Spinal cord (tissue), 10 donors: Measurements from ENCODE around the gene TCN1. TPM values are rescaled to one million over a fixed set of nuclear protein-coding genes. Genes with fewer than 3 reads are reported as not detected.
A peak's percentile ranks its signal among the peaks of the same experiment; 100 is the strongest.

ENCODE experiments used
- DNase-seq, 6 donors: peaks; one replicate each; pipeline versions ENCODE4 v3.0.0 to v3.0.0-alpha.2; 2013 to 2015; ENCODE audit warnings: low spot score in 6 of 6, low read depth in 4 of 6
- H3K27ac ChIP-seq: one replicate; pipeline ENCODE4 v1.5.1; 2013; ENCODE audit warnings: low read depth, low read length, control low read depth
- H3K27me3 ChIP-seq: one replicate; pipeline ENCODE4 v1.6.1; 2013; ENCODE audit warnings: low read length; ENCODE audit not compliant: control insufficient read depth, insufficient read depth
- H3K36me3 ChIP-seq: one replicate; pipeline ENCODE4 v1.6.1; 2013; ENCODE audit warnings: low read length; ENCODE audit not compliant: control insufficient read depth, insufficient read depth
- H3K4me1 ChIP-seq: one replicate; pipeline ENCODE4 v1.6.1; 2013; ENCODE audit warnings: low read length; ENCODE audit not compliant: control insufficient read depth, insufficient read depth
- H3K4me3 ChIP-seq: one replicate; pipeline ENCODE4 v1.5.1; 2013; ENCODE audit warnings: low read depth, low read length, control low read depth
- H3K9me3 ChIP-seq: one replicate; pipeline ENCODE4 v1.6.1; 2013; ENCODE audit warnings: low read length; ENCODE audit not compliant: control insufficient read depth, insufficient read depth
- WGBS: methylation state at CpG from one replicate; pipeline ENCODE4 v1.1.5; 2013; ENCODE audit warnings: missing lambda C conversion rate; ENCODE audit not compliant: insufficient coverage; 5-methylcytosine and 5-hydroxymethylcytosine counted together
- polyA plus RNA-seq, 2 donors: library from polyadenylated mRNA; unstranded; fragments of 120-200 nt; gene quantifications; one replicate each; pipeline ENCODE4 v1.2.1, GENCODE V29; 2013; ENCODE audit not compliant: insufficient read length in 2 of 2
- total RNA-seq, 2 donors: library from RNA; depleted of rRNA in 1 of 2; stranded (reverse); fragments of 120-200 nt in 1 of 2; fragments of >200 nt in 1 of 2; gene quantifications; one replicate each; pipeline versions ENCODE4 v1.2.3 to v1.2.4, GENCODE V29; 2013 to 2014
- donor health status: healthy.

The TCN1 gene
- total and polyA plus RNA-seq, 4 donors: 7.0 TPM; not detected in 3

DNA sequence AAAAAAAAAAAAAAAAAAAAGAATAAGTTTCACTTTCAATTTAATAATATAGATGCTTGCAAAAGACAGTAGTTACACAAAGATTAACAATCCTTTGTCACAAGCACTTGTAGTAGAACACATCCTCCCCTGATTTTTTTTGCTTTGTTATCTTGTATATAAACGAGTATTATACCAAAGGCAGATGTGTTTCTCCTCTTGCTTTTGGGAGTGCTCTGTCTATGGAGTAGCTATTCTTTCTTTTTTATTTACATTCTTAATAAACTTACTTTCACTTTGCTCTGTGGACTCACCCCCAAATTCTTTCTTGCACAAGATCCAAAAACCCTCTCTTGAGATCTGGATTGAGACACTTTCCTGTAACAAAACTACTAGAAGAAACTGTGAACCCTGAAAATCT is 52.3 kb downstream of the TCN1 start:
- DNase-seq: no peak
- H3K36me3 ChIP-seq: peaks cover 4% of the 10 kb centered on the region
- no peaks in the 10 kb centered on the region for H3K27me3 ChIP-seq
- no peak overlapping the region for H3K4me3 ChIP-seq
- H3K27ac ChIP-seq: no peak overlapping the region
- peaks cover 10% of the 10 kb centered on the region for H3K4me1 ChIP-seq
- WGBS: no CpG with 5 or more reads among the region's 1 CpG
- no peaks in the 10 kb centered on the region for H3K9me3 ChIP-seq

DNA sequence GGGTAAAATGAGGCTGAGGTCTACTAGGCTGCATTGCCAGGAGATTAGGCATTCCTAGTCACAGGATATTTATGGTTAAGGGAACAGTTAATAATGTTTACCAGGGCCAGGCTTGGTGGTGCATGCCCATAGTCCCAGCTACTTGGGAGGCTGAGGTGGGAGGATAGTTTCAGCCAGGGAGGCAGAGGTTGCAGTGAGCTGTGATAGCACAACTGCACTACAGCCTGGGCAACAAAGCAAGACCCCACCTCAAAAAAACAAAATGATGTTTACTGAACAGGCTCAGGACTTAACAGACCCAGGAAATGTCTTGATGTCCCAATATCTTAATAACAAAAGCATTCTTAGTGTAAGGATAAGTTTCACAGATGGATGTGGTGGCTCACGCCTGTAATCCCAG is 52.9 kb downstream of the TCN1 start:
- H3K27me3 ChIP-seq: no peaks in the 10 kb centered on the region
- H3K36me3 ChIP-seq: peaks cover 4% of the 10 kb centered on the region
- no peaks in the 10 kb centered on the region for H3K9me3 ChIP-seq
- H3K27ac ChIP-seq: no peak overlapping the region
- peaks cover 10% of the 10 kb centered on the region for H3K4me1 ChIP-seq
- H3K4me3 ChIP-seq: no peak overlapping the region
- no peak for DNase-seq
- 100% methylated on average over 1 of the region's 1 CpG for WGBS

DNA sequence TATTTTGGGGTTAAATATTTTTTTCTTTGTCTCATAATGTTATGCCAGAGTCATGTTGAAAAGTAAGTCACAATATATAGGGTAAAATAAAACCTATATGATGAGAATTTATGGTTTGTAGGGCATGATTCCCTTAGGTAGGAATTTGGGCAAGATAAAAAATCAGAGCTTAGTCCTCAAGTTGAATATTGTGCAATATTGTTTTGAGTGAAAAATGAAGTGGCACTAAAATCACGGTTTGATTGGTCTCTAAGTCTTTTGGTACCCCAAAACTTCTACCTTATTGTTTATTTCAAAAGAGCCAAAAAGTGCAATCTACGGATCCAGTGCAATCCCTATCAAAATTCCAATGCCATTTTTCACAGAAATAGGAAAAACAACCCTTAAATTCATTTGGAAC is 54.1 kb downstream of the TCN1 start:
- Histone ChIP-seq H3K27me3 (no peaks in the 10 kb centered on the region), H3K27ac (no peak overlapping the region), H3K4me3 (no peak overlapping the region), H3K36me3 (peaks cover 4% of the 10 kb centered on the region), H3K4me1 (peaks cover 10% of the 10 kb centered on the region), H3K9me3 (no peaks in the 10 kb centered on the region)
- 100% methylated on average over 2 of the region's 2 CpGs for WGBS
- DNase-seq: no peak

DNA sequence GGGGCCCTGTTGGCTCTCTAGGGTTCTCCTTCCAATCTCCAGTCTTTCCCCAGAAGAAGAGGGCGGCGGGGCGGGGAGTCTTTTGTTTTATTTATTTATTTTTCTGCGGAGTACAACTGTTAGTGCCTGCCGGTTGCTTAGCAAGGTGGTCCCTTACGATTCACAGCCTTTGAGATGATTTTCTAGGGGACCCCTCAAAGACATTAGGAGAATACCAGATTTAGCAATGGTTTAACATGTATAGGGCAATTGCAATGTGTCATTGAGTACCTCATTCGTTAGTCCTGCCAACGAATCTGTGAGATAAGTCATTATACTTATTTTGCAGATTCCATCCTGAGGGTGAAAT is 55.4 kb downstream of the TCN1 start:
- Histone ChIP-seq H3K36me3 (peaks cover 14% of the 10 kb centered on the region), H3K9me3 (no peaks in the 10 kb centered on the region), H3K27me3 (no peaks in the 10 kb centered on the region), H3K4me3 (peak overlapping the region; percentile 87), H3K27ac (peak overlapping the region; percentile 11), H3K4me1 (peaks cover 10% of the 10 kb centered on the region)
- WGBS: 32% methylated on average over 2 of the region's 8 CpGs
- no peak for DNase-seq

DNA sequence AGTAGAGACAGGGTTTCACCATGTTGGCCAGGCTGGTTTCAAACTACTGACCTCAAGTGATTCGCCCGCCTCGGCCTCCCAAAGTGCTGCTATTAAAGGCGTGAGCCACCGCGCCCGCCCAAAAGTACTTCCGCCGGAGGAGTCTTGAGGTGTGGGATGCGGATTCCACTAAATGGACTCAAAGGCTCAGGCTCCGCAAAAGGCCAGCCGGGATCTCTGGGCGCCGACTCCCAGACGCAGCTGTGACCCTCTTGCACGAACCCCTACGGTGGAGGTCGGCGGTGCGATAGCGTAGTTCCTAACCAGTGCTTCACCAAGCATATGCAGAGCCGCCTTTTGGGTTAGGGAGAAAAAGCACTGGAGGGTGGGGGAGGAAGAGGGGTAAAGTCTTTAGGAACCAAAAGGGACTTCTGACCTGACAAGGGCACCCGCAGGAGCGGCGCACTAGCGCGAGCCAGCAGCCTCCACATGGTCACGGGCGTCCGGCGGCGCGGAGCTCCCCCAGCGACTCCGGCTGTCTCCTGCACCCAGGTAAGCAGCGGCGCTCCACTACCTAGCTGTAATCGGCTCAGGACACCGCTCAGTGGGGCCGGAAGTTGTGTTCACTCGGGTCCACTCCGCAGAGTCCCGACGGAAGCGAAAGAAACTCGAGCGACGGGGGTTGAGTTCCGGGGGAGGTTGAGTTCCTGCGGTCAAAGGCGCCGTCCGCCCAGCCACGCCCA is 55.9 kb downstream of the TCN1 start, which contains the start of gene MRPL16:
Gene MRPL16 (minus strand): TSS at position 590 of the 722 bp plus-strand sequence. CDS start 120 bp downstream, at position 470.
- peaks cover 14% of the 10 kb centered on the region for H3K36me3 ChIP-seq
- H3K27ac ChIP-seq: peak within 1 kb of the TSS; percentile 11
- peak in 5 of 6 donors; percentile 68 to 97 (median 81) for DNase-seq
- peak within 1 kb of the TSS; percentile 87 for H3K4me3 ChIP-seq
- WGBS: under 1% methylated on average over 50 of the region's 54 CpGs
- peaks cover 10% of the 10 kb centered on the region for H3K4me1 ChIP-seq
- no peaks in the 10 kb centered on the region for H3K27me3 ChIP-seq
- H3K9me3 ChIP-seq: no peaks in the 10 kb centered on the region

DNA sequence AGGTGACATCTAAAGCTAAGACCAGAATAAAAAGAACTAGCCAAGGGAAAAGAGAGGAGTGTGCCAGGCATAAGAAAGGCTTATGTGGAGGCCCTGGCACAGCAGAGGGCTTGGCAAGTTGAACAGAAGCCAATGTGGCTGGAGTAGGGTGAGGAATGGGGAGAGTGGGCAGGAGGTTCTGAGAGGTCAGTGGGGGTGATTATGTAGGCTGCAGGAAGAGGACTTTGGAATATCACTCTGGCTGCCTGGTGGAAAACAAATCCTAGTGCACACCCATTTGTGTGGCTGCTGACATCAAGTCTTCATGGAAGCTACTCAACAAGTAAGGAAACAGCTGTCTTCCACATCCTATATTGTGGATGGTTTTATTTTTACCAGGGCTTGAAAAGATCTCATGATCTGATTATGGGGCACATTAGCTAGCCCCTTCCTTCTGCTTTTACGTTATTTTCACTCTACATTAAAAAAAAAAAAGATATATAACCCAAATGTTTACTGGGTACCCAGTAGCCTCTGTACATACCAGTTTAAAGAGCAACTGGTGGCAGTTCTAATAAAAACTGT is 59.2 kb downstream of the TCN1 start:
- no peaks in the 10 kb centered on the region for H3K27me3 ChIP-seq
- H3K27ac ChIP-seq: no peak overlapping the region
- DNase-seq: no peak
- H3K4me1 ChIP-seq: peaks cover 10% of the 10 kb centered on the region
- peaks cover 14% of the 10 kb centered on the region for H3K36me3 ChIP-seq
- H3K9me3 ChIP-seq: no peaks in the 10 kb centered on the region
- WGBS: no CpG with 5 or more reads among the region's 1 CpG
- H3K4me3 ChIP-seq: no peak overlapping the region

DNA sequence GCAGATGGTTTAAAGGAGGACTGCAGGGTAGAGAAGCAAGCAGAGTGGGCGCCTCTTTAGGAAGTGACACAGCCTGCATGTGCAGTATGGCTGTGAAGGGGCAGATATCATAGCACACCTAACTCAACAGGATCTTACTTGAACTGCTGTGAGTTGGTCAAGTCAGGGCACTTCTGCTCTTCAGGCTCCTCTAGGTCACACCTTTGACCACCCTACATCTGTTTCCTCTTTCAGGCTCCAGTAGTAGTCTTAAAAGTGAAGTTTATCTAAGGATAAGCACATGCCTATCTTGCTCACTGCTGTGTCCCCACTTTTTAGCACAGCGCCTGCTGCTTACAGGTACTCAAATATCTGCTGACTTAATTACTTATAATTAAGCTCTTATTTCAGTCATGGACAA is 62.2 kb downstream of the TCN1 start:
- no peak for DNase-seq
- Histone ChIP-seq H3K4me3 (no peak overlapping the region), H3K27me3 (no peaks in the 10 kb centered on the region), H3K27ac (no peak overlapping the region), H3K9me3 (no peaks in the 10 kb centered on the region), H3K4me1 (no peaks in the 10 kb centered on the region), H3K36me3 (peaks cover 11% of the 10 kb centered on the region)
- 100% methylated on average over 1 of the region's 2 CpGs for WGBS

Other genes with a start within 250 kb of the TCN1 start
- gene PATL1, start 197.4 kb downstream of the TCN1 start, total RNA-seq: 10 to 100 TPM in 1 of 2 donors, 1 to 10 TPM in 1; 7.0 to 12.3 TPM
- 10 to 100 TPM; 29.7 to 30.4 TPM for gene PATL1, start 197.4 kb downstream of the TCN1 start, polyA plus RNA-seq
- gene OR10V1, start 152.6 kb downstream of the TCN1 start, total RNA-seq: not detected
- not detected for gene OR10V1, start 152.6 kb downstream of the TCN1 start, polyA plus RNA-seq
- gene STX3, start 111.1 kb downstream of the TCN1 start, total RNA-seq: 10 to 100 TPM; 10.1 to 11.4 TPM
- gene STX3, start 111.1 kb downstream of the TCN1 start, polyA plus RNA-seq: 10 to 100 TPM; 12.2 to 15.5 TPM
- gene MRPL16, start 55.7 kb downstream of the TCN1 start, total RNA-seq: 10 to 100 TPM; 26.6 to 54.1 TPM
- 10 to 100 TPM; 40.5 to 50.0 TPM for gene MRPL16, start 55.7 kb downstream of the TCN1 start, polyA plus RNA-seq
- not detected for gene CBLIF, start 21.0 kb downstream of the TCN1 start, total RNA-seq
- not detected for gene CBLIF, start 21.0 kb downstream of the TCN1 start, polyA plus RNA-seq
- not detected for gene OOSP3, start 12.3 kb upstream of the TCN1 start, total RNA-seq
- gene OOSP3, start 12.3 kb upstream of the TCN1 start, polyA plus RNA-seq: not detected
- gene OOSP1, start 71.9 kb upstream of the TCN1 start, total RNA-seq: not detected
- not detected for gene OOSP1, start 71.9 kb upstream of the TCN1 start, polyA plus RNA-seq
- gene OOSP4A, start 97.5 kb upstream of the TCN1 start, total RNA-seq: not detected
- not detected for gene OOSP4A, start 97.5 kb upstream of the TCN1 start, polyA plus RNA-seq
- not detected for gene OOSP4B, start 150.7 kb upstream of the TCN1 start, total RNA-seq
- not detected for gene OOSP4B, start 150.7 kb upstream of the TCN1 start, polyA plus RNA-seq
- gene OOSP2, start 173.9 kb upstream of the TCN1 start, total RNA-seq: not detected
- not detected for gene OOSP2, start 173.9 kb upstream of the TCN1 start, polyA plus RNA-seq
- gene MS4A3, start 190.2 kb upstream of the TCN1 start, total RNA-seq: 10 to 100 TPM in 1 of 2 donors, under 1 TPM in 1; 0.72 to 29.5 TPM
- gene MS4A3, start 190.2 kb upstream of the TCN1 start, polyA plus RNA-seq: under 1 TPM in 1 of 2 donors, not detected in 1; 0.93 TPM
- gene MS4A2, start 222.2 kb upstream of the TCN1 start, total RNA-seq: 1 to 10 TPM in 1 of 2 donors, under 1 TPM in 1; 0.39 to 1.2 TPM
- gene MS4A2, start 222.2 kb upstream of the TCN1 start, polyA plus RNA-seq: under 1 TPM in 1 of 2 donors, not detected in 1; 0.20 TPM